GM19043 (cell line): Measurements from ENCODE around the gene MS4A14.
"Not testable (repeated sequence)": the region's sequence is repeated elsewhere in the genome, so short reads cannot be mapped to it uniquely, and the experiment has no call there.

Experiments
- ATAC-seq: cut with Tn5 transposase; IDR thresholded peaks from one replicate; pipeline ENCODE4 v1.9.1; 2021; ENCODE audit warnings: low read depth; ENCODE audit not compliant: unreplicated experiment

Gene MS4A14, protein sequence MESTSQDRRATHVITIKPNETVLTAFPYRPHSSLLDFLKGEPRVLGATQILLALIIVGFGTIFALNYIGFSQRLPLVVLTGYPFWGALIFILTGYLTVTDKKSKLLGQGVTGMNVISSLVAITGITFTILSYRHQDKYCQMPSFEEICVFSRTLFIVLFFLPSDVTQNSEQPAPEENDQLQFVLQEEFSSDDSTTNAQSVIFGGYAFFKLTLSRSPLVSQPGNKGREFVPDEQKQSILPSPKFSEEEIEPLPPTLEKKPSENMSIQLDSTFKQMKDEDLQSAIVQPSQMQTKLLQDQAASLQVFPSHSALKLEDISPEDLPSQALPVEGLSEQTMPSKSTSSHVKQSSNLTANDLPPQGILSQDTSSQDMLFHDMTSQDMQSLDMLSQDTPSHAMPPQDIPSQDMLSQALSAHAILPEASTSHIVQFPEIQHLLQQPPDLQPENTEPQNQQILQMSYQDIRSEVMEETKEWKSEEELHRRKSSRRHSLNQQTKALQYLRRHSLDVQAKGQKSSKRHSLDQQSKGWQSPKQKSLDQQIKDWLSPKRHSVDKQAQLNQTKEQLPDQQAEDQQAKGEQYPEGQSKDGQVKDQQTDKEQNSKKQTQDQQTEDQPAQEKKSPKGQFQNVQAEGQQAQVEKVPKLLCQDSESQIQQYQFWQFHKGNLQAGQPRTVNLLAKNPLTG

GRCh38 chr11:60396382-60396781 lies at the start of gene MS4A14:
Gene MS4A14, plus strand, starts transcription at chr11:60396459. Its CDS starts 120 bp downstream, at chr11:60396579.
- ATAC-seq, result peak; percentile 26

- ATAC-seq, result peak; percentile 76
Observed at GRCh38 chr11:60347084-60347797, 49.0 kb upstream of the MS4A14 start.

DNA sequence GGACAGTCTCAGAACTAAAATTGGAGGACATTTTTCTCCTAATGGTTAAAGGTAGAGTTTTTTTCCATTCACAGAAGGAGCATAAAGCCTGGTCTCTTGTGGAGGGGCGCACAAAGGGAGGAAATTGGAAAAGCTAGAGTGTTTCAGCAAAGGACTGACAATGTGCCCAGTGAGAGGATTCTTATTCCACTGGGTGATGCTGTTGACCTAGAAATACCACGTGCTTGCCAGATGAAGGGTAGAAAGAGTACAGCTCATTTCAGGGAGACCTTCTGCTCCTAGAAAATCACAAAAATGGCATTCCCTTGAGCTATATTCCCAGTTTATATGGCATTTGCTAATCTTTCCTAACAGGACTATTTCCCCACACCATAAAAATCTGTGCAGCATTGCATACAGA lies 48.1 kb upstream of the MS4A14 start:
- no peak for ATAC-seq

GRCh38 chr11:60349990-60350389 lies 46.3 kb upstream of the MS4A14 start:
- ATAC-seq, result no peak

DNA sequence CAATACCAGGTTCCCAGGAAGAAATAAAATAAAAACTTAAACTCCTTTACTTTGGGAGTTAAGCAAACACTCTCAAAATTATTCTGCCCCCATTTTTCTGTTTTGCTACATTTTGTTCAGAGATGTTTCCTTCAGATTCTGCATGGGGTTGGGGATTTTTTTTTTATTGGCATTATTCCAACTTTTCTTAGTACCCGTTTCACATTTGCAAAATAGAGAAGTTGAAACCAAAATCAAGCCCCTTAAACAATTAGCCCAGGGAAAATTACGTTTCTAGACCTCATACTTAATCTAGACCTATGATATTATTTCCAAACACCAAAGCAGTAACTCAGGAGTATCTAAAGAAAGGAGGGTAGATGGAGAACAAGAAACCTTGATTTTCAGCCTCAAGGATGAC lies 38.5 kb upstream of the MS4A14 start:
- no peak for ATAC-seq

DNA sequence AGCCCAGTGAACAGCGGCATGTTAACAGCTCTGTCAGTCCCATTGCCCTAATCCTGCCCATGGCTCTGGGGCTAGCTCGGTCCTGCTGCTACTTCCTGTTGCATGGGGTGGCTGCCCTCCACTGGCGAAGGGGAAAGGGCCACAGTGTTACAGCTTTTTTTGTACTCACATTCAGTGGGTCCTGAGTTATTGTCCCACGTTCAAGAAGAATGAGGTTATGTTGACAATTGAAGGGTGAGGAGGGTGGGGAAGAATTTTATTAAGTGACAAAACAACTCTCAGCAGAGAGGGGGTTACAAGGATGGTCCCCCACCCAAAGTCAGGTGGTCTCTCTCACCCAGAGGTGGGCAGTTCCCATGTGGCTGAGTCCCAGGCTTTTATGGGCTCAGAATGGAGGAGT lies 35.6 kb upstream of the MS4A14 start:
- no peak for ATAC-seq

DNA sequence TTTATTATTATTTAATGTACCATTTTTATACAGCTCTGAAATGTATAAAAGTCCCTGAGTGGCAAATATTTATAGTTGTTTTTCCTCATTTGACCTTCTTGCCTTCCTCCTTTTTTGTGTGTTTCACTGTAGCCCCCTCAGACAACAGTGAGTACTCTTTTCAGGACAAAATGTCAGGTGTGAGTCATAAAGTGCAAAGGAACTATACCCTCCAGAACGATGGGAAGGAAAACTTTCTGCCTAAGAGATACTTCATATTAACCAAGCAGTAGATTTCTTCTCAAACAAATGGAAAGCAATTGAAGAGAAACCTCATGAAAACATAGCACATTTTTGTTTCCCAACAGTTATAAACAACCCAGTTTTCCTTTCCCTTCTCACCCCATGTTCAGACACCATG lies 34.0 kb upstream of the MS4A14 start:
- no peak for ATAC-seq

DNA sequence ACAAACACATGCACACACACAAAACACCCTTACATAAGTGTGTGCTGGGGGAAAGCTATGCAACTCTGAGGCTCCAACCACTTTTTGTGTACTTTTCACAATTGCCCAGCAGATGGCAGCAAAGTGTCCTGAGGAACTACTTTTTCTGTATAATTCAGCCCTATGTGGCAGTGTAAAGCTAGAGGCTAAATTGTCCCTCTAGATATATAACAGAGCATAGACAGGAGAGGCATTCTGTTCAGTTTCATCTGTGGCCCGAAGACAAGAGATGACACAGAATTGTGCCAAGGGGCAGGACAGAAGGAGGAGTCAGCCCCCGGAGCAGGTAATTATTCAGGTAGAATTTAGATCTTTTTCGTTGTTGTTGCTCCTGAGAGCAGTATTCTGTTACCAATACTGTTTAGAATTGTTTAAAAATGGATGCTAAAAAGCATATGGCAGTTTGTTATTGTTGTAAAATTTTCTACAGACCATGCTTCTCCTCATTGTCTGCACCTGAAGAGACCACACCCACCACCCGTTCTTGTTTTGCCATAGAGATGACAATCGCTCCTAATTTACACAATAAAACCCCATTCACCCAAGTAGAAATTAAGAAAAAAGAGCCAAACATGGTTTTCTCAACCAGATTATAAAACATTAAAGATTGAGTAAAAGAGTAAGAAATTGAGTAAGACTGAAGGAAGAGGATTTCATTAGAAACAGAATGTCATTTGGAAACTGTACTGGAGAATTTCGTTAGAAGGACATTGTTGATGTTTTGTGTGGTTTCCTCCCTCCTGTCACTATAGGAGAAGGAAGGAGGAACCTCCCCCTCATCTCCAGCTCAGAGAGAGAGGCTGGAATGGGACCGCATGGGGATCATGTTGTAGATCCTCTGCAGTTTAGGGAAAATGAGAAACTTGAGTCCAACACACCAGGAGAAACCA lies 32.5 kb upstream of the MS4A14 start:
- ATAC-seq, result peak; percentile 64

DNA sequence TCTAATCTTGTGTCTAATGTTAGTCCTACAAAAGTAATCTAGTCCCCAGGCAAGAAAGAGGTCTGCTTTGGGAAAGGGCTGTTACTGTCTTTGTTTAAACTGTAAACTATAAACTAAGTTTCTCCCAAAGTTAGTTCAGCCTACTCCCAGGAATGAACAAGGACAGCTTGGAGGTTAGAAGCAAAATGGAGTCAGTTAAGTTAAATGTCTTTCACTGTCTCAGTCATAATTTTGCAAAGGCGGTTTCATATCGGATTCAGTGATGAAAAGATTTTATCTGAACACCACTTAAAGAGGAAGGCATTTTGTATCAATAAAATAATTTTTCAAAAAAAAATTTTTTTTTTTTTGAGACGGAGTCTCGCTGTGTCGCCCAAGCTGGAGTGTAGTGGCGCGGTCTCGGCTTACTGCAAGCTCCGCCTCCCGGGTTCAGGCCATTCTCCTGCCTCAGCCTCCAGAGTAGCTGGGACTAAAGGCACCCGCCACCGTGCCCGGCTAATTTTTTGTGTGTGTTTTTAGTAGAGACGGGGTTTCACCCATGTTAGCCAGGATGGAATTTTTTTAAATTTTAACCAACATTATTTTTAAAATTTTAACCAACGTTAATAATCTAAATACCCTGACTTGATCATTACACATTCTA lies 29.9 kb upstream of the MS4A14 start:
- ATAC-seq, result not testable (repeated sequence)

DNA sequence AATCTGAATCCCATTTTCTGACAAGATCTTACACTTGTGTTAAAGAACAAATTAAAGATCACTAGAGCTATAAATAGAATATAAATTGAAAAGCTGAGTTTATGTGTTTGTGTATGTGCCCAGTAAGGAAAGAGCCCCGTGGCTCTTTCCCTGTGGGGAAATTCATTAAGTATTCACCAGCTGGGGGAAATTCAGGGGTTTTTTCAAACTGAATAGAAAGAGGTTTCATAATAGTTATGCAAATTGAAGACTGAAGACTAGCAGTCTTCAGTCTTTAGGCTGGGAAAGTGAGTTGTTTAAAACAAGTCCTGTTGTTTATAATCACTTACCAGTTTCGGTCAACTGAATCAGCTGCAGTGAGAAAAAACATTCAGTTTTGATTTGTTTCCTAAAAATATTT lies 29.2 kb upstream of the MS4A14 start:
- peak; percentile 73 for ATAC-seq

DNA sequence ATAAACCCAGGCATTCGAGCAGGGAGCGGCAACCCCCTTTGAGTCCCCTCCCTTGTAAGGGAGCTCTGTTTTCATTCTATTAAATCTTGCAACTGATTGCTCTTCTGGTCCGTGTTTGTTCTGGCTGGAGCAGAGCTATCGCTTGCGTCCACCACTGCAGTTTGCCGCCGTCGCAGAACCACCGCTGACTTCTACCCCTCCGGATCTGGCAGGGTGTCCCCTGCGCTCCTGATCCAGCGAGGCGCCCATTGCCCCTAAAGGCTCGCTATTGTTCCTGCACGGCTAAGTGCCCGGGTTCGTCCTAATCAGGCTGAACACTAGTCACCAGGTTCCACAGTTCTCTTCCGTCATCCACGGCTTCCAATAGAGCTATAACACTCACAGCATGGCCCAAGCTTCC lies 28.4 kb upstream of the MS4A14 start:
- no peak for ATAC-seq

GRCh38 chr11:60370252-60370810 lies 25.9 kb upstream of the MS4A14 start:
- ATAC-seq, result no peak

GRCh38 chr11:60370811-60371298 lies 25.4 kb upstream of the MS4A14 start:
- no peak for ATAC-seq

DNA sequence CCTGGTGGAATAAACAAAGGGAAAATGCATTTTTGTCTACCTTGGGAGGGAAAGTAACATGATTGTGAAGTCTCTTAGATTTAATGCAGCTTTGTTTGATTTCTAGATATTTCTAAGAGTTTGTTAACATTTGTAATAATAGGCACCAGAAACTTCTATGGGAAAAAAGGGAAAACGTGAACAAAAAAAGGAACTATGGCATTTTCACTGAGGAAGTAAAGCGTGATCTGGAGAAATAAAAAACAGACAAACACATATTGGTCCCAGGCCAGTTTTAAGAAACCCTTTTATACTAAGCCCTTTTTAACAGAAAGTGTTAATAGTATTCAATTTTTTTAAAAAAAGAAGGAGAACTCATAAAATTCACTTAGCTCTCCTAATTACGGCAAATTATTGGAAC lies 24.9 kb upstream of the MS4A14 start:
- ATAC-seq, result no peak

GRCh38 chr11:60371854-60372253 lies 24.4 kb upstream of the MS4A14 start:
- ATAC-seq, result no peak

- no peak for ATAC-seq
Observed at GRCh38 chr11:60372767-60373166, 23.5 kb upstream of the MS4A14 start.

- no peak for ATAC-seq
Observed at GRCh38 chr11:60375316-60375715, 20.9 kb upstream of the MS4A14 start.

DNA sequence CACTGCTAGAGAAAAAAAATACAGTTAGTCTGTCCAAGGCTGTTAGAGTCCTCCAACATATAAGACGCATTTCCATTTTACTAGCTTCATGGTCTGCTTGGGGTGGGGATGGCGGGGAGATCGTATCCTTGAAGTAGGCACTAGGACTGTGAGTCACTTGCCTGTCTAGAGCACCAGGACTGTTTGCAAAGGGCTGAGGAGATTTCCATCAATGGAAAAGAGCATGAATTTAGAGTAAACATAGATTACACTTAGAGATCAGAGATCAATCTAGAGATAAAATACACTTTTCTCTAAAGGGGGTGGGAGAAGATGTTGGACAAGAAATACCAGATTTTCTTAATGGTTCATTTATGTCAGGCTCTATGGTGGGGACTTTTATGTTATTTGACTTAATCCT lies 19.7 kb upstream of the MS4A14 start:
- no peak for ATAC-seq

- ATAC-seq, result no peak
Observed at GRCh38 chr11:60377401-60378136, 18.7 kb upstream of the MS4A14 start.
